Colonic mucosa (tissue), 4 donors: ENCODE measurements around the gene F10. TPM values are rescaled to one million over a fixed set of nuclear protein-coding genes. Genes with fewer than 3 reads are reported as not detected.

Source experiments
- DNase-seq: peaks from one replicate; pipeline ENCODE4 v3.0.0-alpha.2; 2020
- H3K27ac ChIP-seq: fragments of 200-600 bp; one replicate; pipeline ENCODE4 v1.8.0; 2021
- H3K27me3 ChIP-seq: fragments of 200-600 bp; one replicate; pipeline ENCODE4 v1.8.0; 2021
- H3K36me3 ChIP-seq: fragments of 200-600 bp; one replicate; pipeline ENCODE4 v1.8.0; 2021
- H3K4me1 ChIP-seq: fragments of 200-600 bp; one replicate; pipeline ENCODE4 v1.8.0; 2021; ENCODE audit warnings: mild to moderate bottlenecking
- H3K4me3 ChIP-seq: fragments of 200-600 bp; one replicate; pipeline ENCODE4 v1.8.0; 2021
- H3K9ac ChIP-seq, 2 donors: one replicate each; pipeline ENCODE4 v1.7.0; 2013; ENCODE audit warnings: control low read depth in 2 of 2, low read depth in 2 of 2, low read length in 2 of 2
- H3K9me3 ChIP-seq: fragments of 200-600 bp; one replicate; pipeline ENCODE4 v1.8.0; 2021
- intact Hi-C: fragments of 100-400 bp; cut with DNase I; formaldehyde crosslinking; loops from one replicate; pipeline ENCODE4 v1.14.1; 2022
- total RNA-seq, 2 donors: library from RNA; stranded (reverse); fragmentation: NEBNext Ultra II Directional in 1 of 2; extraction: Animal tissue kit (Norgen Biotek cat#: 25700) in 1 of 2; gene quantifications; one replicate each; pipeline ENCODE4 v1.2.1, GENCODE V29; 2021
- TF ChIP-seq, protein P1 (sequence below): fragments of 200-600 bp; IDR thresholded peaks from one replicate; pipeline ENCODE4 v1.8.0; 2022; ENCODE audit warnings: antibody characterized with exemption, mild to moderate bottlenecking
- donor health status: healthy.
- donor health status: DM: no; HTN: no; CAD: no.
- donor health status: DM: no; HTN: no; CAD: no.

The F10 gene
- total RNA-seq, 2 donors from 2014 or later: 1.5 to 4.1 TPM

GRCh38 chr13:113162783-113163685 lies 40.4 kb downstream of the F10 start:
- Histone ChIP-seq H3K27me3 (no peaks in the 10 kb centered on the region), H3K27ac (no peak overlapping the region), H3K9ac (no peak overlapping the region), H3K9me3 (no peaks in the 10 kb centered on the region), H3K4me3 (no peak overlapping the region), H3K36me3 (no peaks in the 10 kb centered on the region), H3K4me1 (no peaks in the 10 kb centered on the region)
- intact Hi-C loops: no loop called here
- no peak for DNase-seq
- TF ChIP-seq, protein P1, sequence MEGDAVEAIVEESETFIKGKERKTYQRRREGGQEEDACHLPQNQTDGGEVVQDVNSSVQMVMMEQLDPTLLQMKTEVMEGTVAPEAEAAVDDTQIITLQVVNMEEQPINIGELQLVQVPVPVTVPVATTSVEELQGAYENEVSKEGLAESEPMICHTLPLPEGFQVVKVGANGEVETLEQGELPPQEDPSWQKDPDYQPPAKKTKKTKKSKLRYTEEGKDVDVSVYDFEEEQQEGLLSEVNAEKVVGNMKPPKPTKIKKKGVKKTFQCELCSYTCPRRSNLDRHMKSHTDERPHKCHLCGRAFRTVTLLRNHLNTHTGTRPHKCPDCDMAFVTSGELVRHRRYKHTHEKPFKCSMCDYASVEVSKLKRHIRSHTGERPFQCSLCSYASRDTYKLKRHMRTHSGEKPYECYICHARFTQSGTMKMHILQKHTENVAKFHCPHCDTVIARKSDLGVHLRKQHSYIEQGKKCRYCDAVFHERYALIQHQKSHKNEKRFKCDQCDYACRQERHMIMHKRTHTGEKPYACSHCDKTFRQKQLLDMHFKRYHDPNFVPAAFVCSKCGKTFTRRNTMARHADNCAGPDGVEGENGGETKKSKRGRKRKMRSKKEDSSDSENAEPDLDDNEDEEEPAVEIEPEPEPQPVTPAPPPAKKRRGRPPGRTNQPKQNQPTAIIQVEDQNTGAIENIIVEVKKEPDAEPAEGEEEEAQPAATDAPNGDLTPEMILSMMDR: no peak

- TF ChIP-seq, protein P1: no peak
- no peaks in the 10 kb centered on the region for H3K27me3 ChIP-seq
- no peaks in the 10 kb centered on the region for H3K36me3 ChIP-seq
- no peak for DNase-seq
- no peak overlapping the region for H3K9ac ChIP-seq
- H3K27ac ChIP-seq: no peak overlapping the region
- intact Hi-C loops: no loop called here
- H3K9me3 ChIP-seq: no peaks in the 10 kb centered on the region
- no peak overlapping the region for H3K4me3 ChIP-seq
- H3K4me1 ChIP-seq: no peaks in the 10 kb centered on the region
Measured at GRCh38 chr13:113164492-113164891, 41.9 kb downstream of the F10 start.

GRCh38 chr13:113166266-113166665 lies 43.7 kb downstream of the F10 start:
- no peaks in the 10 kb centered on the region for H3K27me3 ChIP-seq
- no peak overlapping the region for H3K4me3 ChIP-seq
- no peaks in the 10 kb centered on the region for H3K9me3 ChIP-seq
- TF ChIP-seq, protein P1: no peak
- no peaks in the 10 kb centered on the region for H3K4me1 ChIP-seq
- no peaks in the 10 kb centered on the region for H3K36me3 ChIP-seq
- H3K9ac ChIP-seq: peak overlapping the region in 1 of 2 donors; percentile 34
- H3K27ac ChIP-seq: no peak overlapping the region
- intact Hi-C loops: no loop called here
- DNase-seq: no peak

DNA sequence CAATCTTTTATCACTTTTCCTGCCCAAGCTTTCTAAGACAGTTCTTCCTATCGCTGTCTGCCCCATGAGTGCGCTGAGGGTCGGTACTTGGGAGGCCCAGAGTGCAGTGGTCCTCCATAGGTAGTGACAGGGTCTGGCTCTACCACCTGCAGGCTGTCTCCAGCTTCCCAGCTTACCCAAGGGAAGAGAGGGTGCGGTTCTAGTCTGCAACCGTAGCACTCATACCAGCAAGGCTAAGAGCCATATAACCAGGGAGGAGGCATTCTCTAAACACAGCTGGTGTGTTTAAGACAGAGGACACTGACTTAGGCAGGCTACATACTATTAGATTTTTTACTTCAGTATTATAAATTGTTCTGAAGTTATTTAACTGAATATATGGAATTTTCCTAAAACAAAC lies 44.1 kb downstream of the F10 start:
- no peak for DNase-seq
- H3K9ac ChIP-seq: peak overlapping the region in 1 of 2 donors; percentile 34
- H3K4me3 ChIP-seq: no peak overlapping the region
- H3K27ac ChIP-seq: no peak overlapping the region
- intact Hi-C loops: no loop called here
- TF ChIP-seq, protein P1: no peak
- no peaks in the 10 kb centered on the region for H3K4me1 ChIP-seq
- H3K27me3 ChIP-seq: no peaks in the 10 kb centered on the region
- no peaks in the 10 kb centered on the region for H3K9me3 ChIP-seq
- H3K36me3 ChIP-seq: no peaks in the 10 kb centered on the region

- TF ChIP-seq, protein P1: no peak
- H3K9me3 ChIP-seq: no peaks in the 10 kb centered on the region
Measured at GRCh38 chr13:113167155-113167554, 44.6 kb downstream of the F10 start.

More at GRCh38 chr13:113167155-113167554, 44.6 kb downstream of the F10 start:
- no peaks in the 10 kb centered on the region for H3K27me3 ChIP-seq
- peak overlapping the region in 1 of 2 donors; percentile 5 for H3K9ac ChIP-seq
- DNase-seq: no peak
- no peak overlapping the region for H3K27ac ChIP-seq
- H3K4me1 ChIP-seq: no peaks in the 10 kb centered on the region
- no peaks in the 10 kb centered on the region for H3K36me3 ChIP-seq
- intact Hi-C loops: no loop called here
- H3K4me3 ChIP-seq: no peak overlapping the region
